ENCODE measurements around the gene RGS3.

DNA sequence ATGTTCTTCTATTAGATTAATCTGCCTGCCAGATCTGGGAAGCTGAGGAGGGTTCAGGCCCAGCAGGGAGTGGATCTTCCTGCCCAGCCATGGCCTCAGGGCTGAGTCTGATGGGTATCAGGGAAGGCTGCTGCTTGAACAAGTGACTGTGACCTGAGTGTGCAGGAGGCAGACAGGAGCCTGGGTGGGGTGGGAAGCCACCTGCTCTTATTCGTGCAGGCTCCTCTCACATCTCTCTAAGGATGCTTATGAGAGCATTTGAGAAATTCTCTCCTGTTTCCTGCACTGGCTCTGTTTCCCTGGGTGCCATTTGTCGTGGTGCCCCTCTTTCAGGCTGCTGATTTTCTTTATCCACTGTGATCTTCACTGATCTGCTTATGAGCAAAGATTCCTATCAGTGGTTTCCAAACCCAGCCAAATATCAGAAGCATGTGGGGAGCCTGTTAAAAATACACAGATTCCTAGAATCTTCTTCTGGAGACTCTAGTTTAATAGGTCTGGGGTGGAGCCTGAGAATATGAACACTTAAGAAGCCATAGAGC, 2.1 kb downstream of the RGS3 start:
- no peak for TF ChIP-seq CTCF (IDR thresholded peaks at IDR 0.05; ENCODE audit: insufficient read depth, low read length)
- TF ChIP-seq, protein P1, sequence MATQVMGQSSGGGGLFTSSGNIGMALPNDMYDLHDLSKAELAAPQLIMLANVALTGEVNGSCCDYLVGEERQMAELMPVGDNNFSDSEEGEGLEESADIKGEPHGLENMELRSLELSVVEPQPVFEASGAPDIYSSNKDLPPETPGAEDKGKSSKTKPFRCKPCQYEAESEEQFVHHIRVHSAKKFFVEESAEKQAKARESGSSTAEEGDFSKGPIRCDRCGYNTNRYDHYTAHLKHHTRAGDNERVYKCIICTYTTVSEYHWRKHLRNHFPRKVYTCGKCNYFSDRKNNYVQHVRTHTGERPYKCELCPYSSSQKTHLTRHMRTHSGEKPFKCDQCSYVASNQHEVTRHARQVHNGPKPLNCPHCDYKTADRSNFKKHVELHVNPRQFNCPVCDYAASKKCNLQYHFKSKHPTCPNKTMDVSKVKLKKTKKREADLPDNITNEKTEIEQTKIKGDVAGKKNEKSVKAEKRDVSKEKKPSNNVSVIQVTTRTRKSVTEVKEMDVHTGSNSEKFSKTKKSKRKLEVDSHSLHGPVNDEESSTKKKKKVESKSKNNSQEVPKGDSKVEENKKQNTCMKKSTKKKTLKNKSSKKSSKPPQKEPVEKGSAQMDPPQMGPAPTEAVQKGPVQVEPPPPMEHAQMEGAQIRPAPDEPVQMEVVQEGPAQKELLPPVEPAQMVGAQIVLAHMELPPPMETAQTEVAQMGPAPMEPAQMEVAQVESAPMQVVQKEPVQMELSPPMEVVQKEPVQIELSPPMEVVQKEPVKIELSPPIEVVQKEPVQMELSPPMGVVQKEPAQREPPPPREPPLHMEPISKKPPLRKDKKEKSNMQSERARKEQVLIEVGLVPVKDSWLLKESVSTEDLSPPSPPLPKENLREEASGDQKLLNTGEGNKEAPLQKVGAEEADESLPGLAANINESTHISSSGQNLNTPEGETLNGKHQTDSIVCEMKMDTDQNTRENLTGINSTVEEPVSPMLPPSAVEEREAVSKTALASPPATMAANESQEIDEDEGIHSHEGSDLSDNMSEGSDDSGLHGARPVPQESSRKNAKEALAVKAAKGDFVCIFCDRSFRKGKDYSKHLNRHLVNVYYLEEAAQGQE (IDR thresholded peaks at IDR 0.05; ENCODE audit: insufficient replicate concordance, low read depth), result no peak
